Thymus (tissue), 11 donors: ENCODE measurements around the gene WSCD1. TPM values are rescaled to one million over a fixed set of nuclear protein-coding genes. Genes with fewer than 3 reads are reported as not detected.

Source experiments
- DNase-seq, 9 donors: peaks; one replicate each; pipeline ENCODE4 v3.0.0-alpha.2; 2013; ENCODE audit warnings: low spot score in 9 of 9, low read depth in 6 of 9, missing footprints in 1 of 9
- H3K27ac ChIP-seq, 2 donors: one replicate each; pipeline ENCODE4 v1.5.1; 2013; ENCODE audit warnings: control low read depth in 1 of 2, low read depth in 1 of 2, low read length in 1 of 2, mild to moderate bottlenecking in 1 of 2, moderate library complexity in 1 of 2
- H3K27me3 ChIP-seq, 2 donors: one replicate each; pipeline ENCODE4 v1.5.1; 2013; ENCODE audit warnings: low read length in 1 of 2; ENCODE audit not compliant: control insufficient read depth in 2 of 2, insufficient read depth in 1 of 2
- H3K36me3 ChIP-seq, 2 donors: one replicate each; pipeline ENCODE4 v1.5.1; 2013; ENCODE audit warnings: low read length in 1 of 2, mild to moderate bottlenecking in 1 of 2, moderate library complexity in 1 of 2; ENCODE audit not compliant: control insufficient read depth in 2 of 2, insufficient read depth in 2 of 2
- H3K4me1 ChIP-seq, 2 donors: one replicate each; pipeline ENCODE4 v1.5.1; 2013; ENCODE audit warnings: low read length in 2 of 2; ENCODE audit not compliant: control insufficient read depth in 2 of 2, insufficient read depth in 2 of 2
- H3K4me3 ChIP-seq, 2 donors: one replicate each; pipeline ENCODE4 v1.5.1; 2013; ENCODE audit warnings: low read length in 2 of 2, control low read depth in 1 of 2, mild to moderate bottlenecking in 1 of 2
- H3K9me3 ChIP-seq, 2 donors: one replicate each; pipeline ENCODE4 v1.5.1; 2013; ENCODE audit warnings: low read length in 1 of 2, mild to moderate bottlenecking in 1 of 2; ENCODE audit not compliant: control insufficient read depth in 2 of 2, insufficient read depth in 1 of 2
- WGBS: extraction: QIAGEN DNeasy Blood & Tissue Kit; methylation state at CpG from one replicate; pipeline ENCODE4 v1.1.7; 2013; 5-methylcytosine and 5-hydroxymethylcytosine counted together
- polyA plus RNA-seq: library from polyadenylated mRNA; stranded (reverse); fragments of 200-250 nt; gene quantifications from one replicate; pipeline ENCODE4 v1.2.3, GENCODE V29; 2013
- total RNA-seq: library from RNA; stranded (reverse); fragments of 120-200 nt; gene quantifications from one replicate; pipeline ENCODE4 v1.2.4, GENCODE V29; 2013
- donor health status: healthy.

Gene WSCD1
- total and polyA plus RNA-seq, 2 donors = 1.1 to 5.1 TPM

DNA sequence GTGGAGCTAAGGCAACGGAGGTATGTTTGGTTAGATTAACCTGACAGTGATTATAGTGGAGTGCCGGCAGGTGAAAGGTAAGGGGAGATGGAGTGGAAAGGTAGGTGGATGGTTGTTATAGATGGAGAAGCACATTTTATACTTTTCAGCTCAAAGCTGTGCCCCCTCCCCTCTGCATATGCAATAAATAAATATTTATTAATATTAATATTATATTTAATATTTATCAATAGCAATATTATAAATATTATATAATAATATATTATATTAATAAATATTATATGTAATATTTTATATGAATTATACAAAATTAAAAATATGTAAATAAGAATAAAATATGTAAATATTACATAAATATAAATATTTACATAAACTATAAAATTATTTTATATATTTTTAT lies 70.0 kb downstream of the WSCD1 start:
- no peaks in the 10 kb centered on the region for H3K27me3 ChIP-seq
- no peak for DNase-seq
- H3K36me3 ChIP-seq = no peaks in the 10 kb centered on the region
- no peaks in the 10 kb centered on the region for H3K4me1 ChIP-seq
- H3K4me3 ChIP-seq = no peak overlapping the region
- H3K9me3 ChIP-seq = no peaks in the 10 kb centered on the region
- 88% methylated on average over 2 of the region's 2 CpGs for WGBS
- H3K27ac ChIP-seq = no peak overlapping the region

DNA sequence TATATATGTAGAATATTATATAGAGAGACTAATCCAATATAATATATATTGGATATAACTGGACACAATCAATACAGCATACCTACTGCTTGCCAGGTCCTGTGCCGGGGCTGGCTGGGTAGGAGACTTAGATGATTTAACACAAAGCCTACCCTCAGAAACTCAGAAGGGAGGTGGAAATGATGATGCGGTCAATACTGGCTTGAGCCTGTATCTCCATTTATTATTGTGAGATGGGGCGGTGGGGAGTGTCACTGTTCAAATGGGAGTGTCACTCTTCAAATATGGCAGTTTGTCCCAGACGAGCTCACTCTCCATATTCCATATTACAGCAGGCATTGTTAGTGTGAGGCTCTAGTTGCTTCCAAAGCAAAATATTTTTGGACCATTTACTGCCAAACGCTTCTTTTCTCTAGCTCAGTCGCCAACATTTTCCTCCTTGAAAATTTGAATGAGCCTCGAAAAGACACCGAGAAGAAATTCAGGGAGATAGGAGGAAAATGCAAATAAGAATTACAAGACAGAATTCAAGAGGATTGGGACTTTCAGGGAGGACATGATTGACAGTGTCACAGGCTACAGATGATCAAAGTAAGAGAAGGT lies 70.7 kb downstream of the WSCD1 start:
- Histone ChIP-seq H3K27ac (no peak overlapping the region), H3K4me3 (no peak overlapping the region), H3K27me3 (no peaks in the 10 kb centered on the region), H3K4me1 (no peaks in the 10 kb centered on the region), H3K36me3 (no peaks in the 10 kb centered on the region), H3K9me3 (peaks cover 0 to under 1% of the 10 kb centered on the region in 2 donors)
- 95% methylated on average over 8 of the region's 8 CpGs for WGBS
- no peak for DNase-seq

GRCh38 chr17:6142701-6143100 lies 72.5 kb downstream of the WSCD1 start:
- no peak overlapping the region for H3K4me3 ChIP-seq
- no peak overlapping the region for H3K27ac ChIP-seq
- no peaks in the 10 kb centered on the region for H3K36me3 ChIP-seq
- no peak for DNase-seq
- H3K27me3 ChIP-seq = no peaks in the 10 kb centered on the region
- peaks cover 0 to 3% of the 10 kb centered on the region in 2 donors for H3K9me3 ChIP-seq
- no peaks in the 10 kb centered on the region for H3K4me1 ChIP-seq
- WGBS = 95% methylated on average over 6 of the region's 6 CpGs

GRCh38 chr17:6145946-6146345 lies 75.8 kb downstream of the WSCD1 start:
- no peak for DNase-seq
- Histone ChIP-seq H3K36me3 (no peaks in the 10 kb centered on the region), H3K27me3 (no peaks in the 10 kb centered on the region), H3K4me1 (no peaks in the 10 kb centered on the region), H3K4me3 (no peak overlapping the region), H3K27ac (no peak overlapping the region), H3K9me3 (peaks cover 0 to 3% of the 10 kb centered on the region in 2 donors)
- whole genome bisulfite sequencing = 91% methylated on average over 4 of the region's 4 CpGs

DNA sequence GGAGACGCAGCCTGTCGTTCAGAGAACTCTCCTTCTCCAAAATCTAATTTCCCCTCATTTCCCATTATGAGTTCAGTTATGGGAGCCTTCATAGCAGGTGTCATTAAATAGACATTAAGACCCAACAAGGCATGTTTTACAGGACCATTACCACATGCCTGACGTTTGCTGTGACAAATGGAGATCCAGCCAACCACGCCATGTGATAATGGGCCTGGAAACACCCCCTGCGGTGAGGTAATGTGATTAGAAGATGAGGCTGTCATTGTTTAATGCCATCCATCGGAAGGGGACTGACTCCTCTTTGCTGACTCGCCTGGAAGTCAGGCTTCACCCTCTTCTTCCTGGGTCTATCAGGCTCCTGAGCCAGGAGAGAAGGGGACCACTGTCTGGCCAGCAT lies 76.9 kb downstream of the WSCD1 start:
- Histone ChIP-seq H3K4me1 (no peaks in the 10 kb centered on the region), H3K4me3 (no peak overlapping the region), H3K36me3 (no peaks in the 10 kb centered on the region), H3K27me3 (no peaks in the 10 kb centered on the region), H3K9me3 (peaks cover 0 to 3% of the 10 kb centered on the region in 2 donors), H3K27ac (no peak overlapping the region)
- WGBS = 74% methylated on average over 7 of the region's 7 CpGs
- no peak for DNase-seq

- no peaks in the 10 kb centered on the region for H3K9me3 ChIP-seq
- H3K27ac ChIP-seq = no peak overlapping the region
- H3K36me3 ChIP-seq = no peaks in the 10 kb centered on the region
- no peaks in the 10 kb centered on the region for H3K27me3 ChIP-seq
- no peaks in the 10 kb centered on the region for H3K4me1 ChIP-seq
- DNase-seq = no peak
- WGBS = 84% methylated on average over 6 of the region's 6 CpGs
- no peak overlapping the region for H3K4me3 ChIP-seq
These were observed 83.2 kb downstream of the WSCD1 start for GRCh38 chr17:6153375-6153774.

- no peaks in the 10 kb centered on the region for H3K9me3 ChIP-seq
- H3K36me3 ChIP-seq = no peaks in the 10 kb centered on the region
- no peaks in the 10 kb centered on the region for H3K27me3 ChIP-seq
- WGBS = 77% methylated on average over 4 of the region's 4 CpGs
- H3K4me3 ChIP-seq = no peak overlapping the region
- no peaks in the 10 kb centered on the region for H3K4me1 ChIP-seq
- no peak for DNase-seq
- no peak overlapping the region for H3K27ac ChIP-seq
These were observed 87.5 kb downstream of the WSCD1 start for GRCh38 chr17:6157716-6158115.

- Histone ChIP-seq H3K4me3 (no peak overlapping the region), H3K36me3 (no peaks in the 10 kb centered on the region), H3K4me1 (peaks cover 0 to 4% of the 10 kb centered on the region in 2 donors), H3K9me3 (no peaks in the 10 kb centered on the region), H3K27ac (no peak overlapping the region), H3K27me3 (no peaks in the 10 kb centered on the region)
- WGBS = 85% methylated on average over 15 of the region's 15 CpGs
- DNase-seq = no peak
These were observed 89.5 kb downstream of the WSCD1 start for GRCh38 chr17:6159541-6160231.

GRCh38 chr17:6160232-6160555 lies 90.0 kb downstream of the WSCD1 start:
- no peak for DNase-seq
- Histone ChIP-seq H3K27ac (no peak overlapping the region), H3K4me3 (no peak overlapping the region), H3K27me3 (no peaks in the 10 kb centered on the region), H3K36me3 (no peaks in the 10 kb centered on the region), H3K4me1 (peaks cover 0 to 4% of the 10 kb centered on the region in 2 donors), H3K9me3 (no peaks in the 10 kb centered on the region)
- 92% methylated on average over 8 of the region's 8 CpGs for whole genome bisulfite sequencing
